22Rv1 (cell line): ENCODE measurements around the gene BMP7.

Experiments used
- H3K27ac ChIP-seq: fragments of 450-650 bp; 2 replicates; pipeline ENCODE4 v1.5.1; 2017
- CTCF ChIP-seq: fragments of 450-650 bp; IDR thresholded peaks from 2 replicates; pipeline ENCODE4 v1.5.1; 2017; ENCODE audit warnings: mild to moderate bottlenecking
- ZFX ChIP-seq: fragments of 450-650 bp; IDR thresholded peaks from 2 replicates; pipeline ENCODE4 v1.6.1; 2017; ENCODE audit warnings: antibody characterized with exemption, borderline replicate concordance

BMP7 gene

DNA sequence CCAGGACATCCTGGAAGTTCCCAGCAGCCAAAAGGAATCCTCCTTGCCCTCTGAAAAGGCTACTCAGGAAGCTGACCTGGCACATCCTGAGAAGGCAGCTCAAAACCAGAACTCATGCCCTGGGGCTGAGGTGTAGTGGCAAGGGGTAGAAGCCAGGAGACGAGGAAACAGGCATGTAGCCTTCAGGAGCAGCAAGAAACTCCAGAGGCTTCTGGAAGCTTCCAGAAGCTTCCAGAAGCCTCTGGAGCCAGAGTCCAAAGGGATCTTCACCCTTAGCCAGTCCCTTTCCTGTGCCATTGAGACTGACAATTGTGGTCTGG lies 43.9 kb downstream of the BMP7 start:
- H3K27ac ChIP-seq: no peak overlapping the region
- TF ChIP-seq ZFX (no peak), CTCF (no peak)

- TF ChIP-seq ZFX: no peak
- no peak for TF ChIP-seq CTCF
- no peak overlapping the region for H3K27ac ChIP-seq
Measured at GRCh38 chr20:57221916-57222630, 44.4 kb downstream of the BMP7 start.

DNA sequence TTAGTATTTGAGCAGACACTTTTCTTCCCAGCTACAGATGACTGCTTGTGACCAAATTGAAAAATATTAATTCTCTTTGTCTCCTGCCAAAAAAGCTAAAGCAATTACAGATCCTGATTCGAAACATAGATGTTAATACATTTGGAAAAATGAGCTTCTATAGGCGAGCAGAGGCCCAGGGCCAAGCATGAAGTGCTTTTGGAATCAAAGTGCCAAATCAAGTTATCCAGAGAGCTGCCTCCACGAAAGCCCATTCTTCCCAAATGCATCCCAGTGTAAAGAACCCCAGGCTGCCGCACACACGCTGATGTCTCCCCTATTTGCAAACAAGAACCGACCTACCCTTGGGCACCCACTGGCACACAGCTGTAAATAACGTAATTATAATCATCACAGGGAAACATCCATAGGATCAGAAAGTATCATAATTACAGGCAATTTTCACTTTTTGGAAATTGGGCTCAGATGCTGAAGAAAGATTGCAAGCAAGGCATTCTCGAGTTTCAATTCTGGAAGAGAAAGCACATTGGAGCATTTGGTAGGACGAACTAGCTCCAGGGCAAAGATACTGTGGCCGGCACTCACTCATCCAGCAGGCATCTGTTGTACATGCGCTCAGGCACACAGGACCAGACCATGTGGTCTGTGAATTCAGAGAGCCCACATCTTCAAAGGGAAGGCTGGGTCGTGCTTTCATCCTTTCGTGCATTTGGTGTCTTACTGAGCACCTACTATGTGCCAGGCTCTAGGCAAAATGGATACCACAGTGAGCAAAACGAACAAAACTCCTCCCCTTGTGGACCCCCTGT lies 45.9 kb downstream of the BMP7 start:
- H3K27ac ChIP-seq: no peak overlapping the region
- TF ChIP-seq ZFX: no peak
- no peak for TF ChIP-seq CTCF

GRCh38 chr20:57219071-57219677 lies 47.3 kb downstream of the BMP7 start:
- no peak overlapping the region for H3K27ac ChIP-seq
- TF ChIP-seq CTCF (no peak), ZFX (no peak)

- TF ChIP-seq ZFX (no peak), CTCF (no peak)
- no peak overlapping the region for H3K27ac ChIP-seq
Measured at GRCh38 chr20:57218489-57218888, 48.0 kb downstream of the BMP7 start.

- TF ChIP-seq CTCF (no peak), ZFX (no peak)
- H3K27ac ChIP-seq: no peak overlapping the region
Measured at GRCh38 chr20:57217802-57218201, 48.6 kb downstream of the BMP7 start.

GRCh38 chr20:57216669-57217068 lies 49.8 kb downstream of the BMP7 start:
- no peak overlapping the region for H3K27ac ChIP-seq

More at GRCh38 chr20:57216669-57217068, 49.8 kb downstream of the BMP7 start:
- TF ChIP-seq CTCF (no peak), ZFX (no peak)
